Measurements from ENCODE around the gene CASR.

The CASR gene

DNA sequence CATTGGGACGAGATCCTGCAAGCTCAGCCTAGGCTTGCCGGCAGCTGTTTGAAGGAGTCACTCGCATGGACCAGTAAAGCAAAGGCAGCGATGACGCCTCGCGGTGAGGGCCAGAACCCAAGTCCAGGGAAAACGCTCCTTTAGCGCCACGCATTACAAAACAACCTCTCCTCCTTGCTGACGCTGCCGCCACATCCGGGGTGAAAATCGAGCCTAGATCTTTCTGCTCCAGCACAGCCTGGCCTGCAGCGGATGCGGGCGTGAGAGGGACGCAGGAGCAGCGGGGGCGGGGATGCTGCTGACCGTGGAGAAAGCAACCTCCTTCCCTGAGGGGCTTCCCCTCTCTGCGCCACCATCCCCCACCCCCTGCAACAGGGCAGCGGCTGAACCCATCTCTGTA lies 46.7 kb downstream of the CASR start:
- TF ChIP-seq CREB1 (IDR thresholded peaks at IDR 0.05; ENCODE audit: low read depth) = no peak
- TF ChIP-seq EGR1 (IDR thresholded peaks at IDR 0.05) = no peak
- TF ChIP-seq, protein P1, sequence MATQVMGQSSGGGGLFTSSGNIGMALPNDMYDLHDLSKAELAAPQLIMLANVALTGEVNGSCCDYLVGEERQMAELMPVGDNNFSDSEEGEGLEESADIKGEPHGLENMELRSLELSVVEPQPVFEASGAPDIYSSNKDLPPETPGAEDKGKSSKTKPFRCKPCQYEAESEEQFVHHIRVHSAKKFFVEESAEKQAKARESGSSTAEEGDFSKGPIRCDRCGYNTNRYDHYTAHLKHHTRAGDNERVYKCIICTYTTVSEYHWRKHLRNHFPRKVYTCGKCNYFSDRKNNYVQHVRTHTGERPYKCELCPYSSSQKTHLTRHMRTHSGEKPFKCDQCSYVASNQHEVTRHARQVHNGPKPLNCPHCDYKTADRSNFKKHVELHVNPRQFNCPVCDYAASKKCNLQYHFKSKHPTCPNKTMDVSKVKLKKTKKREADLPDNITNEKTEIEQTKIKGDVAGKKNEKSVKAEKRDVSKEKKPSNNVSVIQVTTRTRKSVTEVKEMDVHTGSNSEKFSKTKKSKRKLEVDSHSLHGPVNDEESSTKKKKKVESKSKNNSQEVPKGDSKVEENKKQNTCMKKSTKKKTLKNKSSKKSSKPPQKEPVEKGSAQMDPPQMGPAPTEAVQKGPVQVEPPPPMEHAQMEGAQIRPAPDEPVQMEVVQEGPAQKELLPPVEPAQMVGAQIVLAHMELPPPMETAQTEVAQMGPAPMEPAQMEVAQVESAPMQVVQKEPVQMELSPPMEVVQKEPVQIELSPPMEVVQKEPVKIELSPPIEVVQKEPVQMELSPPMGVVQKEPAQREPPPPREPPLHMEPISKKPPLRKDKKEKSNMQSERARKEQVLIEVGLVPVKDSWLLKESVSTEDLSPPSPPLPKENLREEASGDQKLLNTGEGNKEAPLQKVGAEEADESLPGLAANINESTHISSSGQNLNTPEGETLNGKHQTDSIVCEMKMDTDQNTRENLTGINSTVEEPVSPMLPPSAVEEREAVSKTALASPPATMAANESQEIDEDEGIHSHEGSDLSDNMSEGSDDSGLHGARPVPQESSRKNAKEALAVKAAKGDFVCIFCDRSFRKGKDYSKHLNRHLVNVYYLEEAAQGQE (IDR thresholded peaks at IDR 0.05; ENCODE audit: low read depth) = no peak
- TF ChIP-seq YY1 (IDR thresholded peaks at IDR 0.05; ENCODE audit: low read depth) = no peak
- TF ChIP-seq FOXM1 (IDR thresholded peaks at IDR 0.05; ENCODE audit: borderline replicate concordance, low read depth) = no peak

DNA sequence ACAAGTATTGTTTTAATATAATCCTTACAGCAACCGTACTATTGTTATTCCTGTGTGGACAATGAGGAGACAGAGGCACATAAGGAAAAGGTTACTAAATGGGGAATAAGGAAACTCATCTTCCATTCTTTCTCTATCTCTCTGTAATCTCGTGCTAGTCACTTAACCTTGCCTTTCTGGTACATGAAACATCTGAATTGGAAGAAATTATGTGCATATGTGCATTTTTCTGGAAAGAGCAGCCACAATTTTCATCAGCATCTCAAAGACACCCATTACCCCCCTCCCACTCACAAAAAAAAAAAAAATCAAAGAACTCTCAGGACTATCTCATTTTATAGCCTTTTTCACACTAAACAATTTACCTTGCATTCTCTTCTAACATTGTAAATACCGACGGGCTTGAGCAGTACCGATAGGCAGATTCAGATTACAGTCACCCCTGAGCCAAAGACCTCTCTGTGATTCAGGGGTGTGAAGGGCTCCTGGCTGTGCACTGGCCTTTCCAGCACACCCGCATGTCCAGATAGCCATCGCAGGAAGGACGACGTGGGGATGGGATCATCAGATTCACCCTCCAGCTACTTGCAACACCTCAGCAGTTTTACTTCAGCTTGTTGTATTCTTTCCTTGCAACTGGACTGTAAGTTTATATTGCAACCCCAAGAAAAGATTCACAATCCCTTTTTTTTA lies 48.1 kb downstream of the CASR start:
- TF ChIP-seq ZBTB7A (IDR thresholded peaks at IDR 0.05; ENCODE audit: low read depth) = no peak

DNA sequence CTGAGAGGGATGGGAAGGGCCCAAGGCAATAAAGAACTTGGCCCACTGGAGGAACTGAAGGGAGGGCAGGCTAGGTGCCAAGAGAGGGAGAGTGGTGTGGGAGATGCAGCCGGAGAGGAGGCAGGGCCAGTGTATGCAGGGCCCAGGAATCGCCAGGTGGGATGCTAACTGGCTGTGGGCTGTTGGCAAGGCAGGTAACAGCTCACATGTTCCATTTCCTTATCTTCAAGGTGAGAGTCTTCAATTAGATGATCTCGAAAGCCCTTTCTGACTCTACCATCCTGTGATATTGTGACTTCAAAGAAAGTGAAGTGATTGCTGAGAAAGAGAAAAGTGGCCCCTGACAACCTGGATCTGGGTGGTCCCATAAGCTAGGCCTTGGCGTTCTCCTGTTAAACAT lies 49.0 kb downstream of the CASR start:
- TF ChIP-seq TAF1 (IDR thresholded peaks at IDR 0.05; ENCODE audit: low read depth) (no peak), NFIC (IDR thresholded peaks at IDR 0.05) (no peak), ZBTB7A (IDR thresholded peaks at IDR 0.05; ENCODE audit: low read depth) (no peak), YY1 (IDR thresholded peaks at IDR 0.05; ENCODE audit: low read depth) (no peak), CEBPB (IDR thresholded peaks at IDR 0.05) (no peak), TCF12 (IDR thresholded peaks at IDR 0.05; ENCODE audit: low read depth) (no peak), TEAD4 (IDR thresholded peaks at IDR 0.05) (no peak), EGR1 (IDR thresholded peaks at IDR 0.05) (no peak), EP300 (IDR thresholded peaks at IDR 0.05; ENCODE audit: borderline replicate concordance) (no peak), CREB1 (IDR thresholded peaks at IDR 0.05; ENCODE audit: low read depth) (no peak), RAD21 (IDR thresholded peaks at IDR 0.05; ENCODE audit: low read depth) (no peak), FOXM1 (IDR thresholded peaks at IDR 0.05; ENCODE audit: borderline replicate concordance, low read depth) (no peak)
- TF ChIP-seq, protein P1 (IDR thresholded peaks at IDR 0.05; ENCODE audit: low read depth) = no peak
- TF ChIP-seq, protein P2, sequence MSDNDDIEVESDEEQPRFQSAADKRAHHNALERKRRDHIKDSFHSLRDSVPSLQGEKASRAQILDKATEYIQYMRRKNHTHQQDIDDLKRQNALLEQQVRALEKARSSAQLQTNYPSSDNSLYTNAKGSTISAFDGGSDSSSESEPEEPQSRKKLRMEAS (IDR thresholded peaks at IDR 0.05) = no peak
- TF ChIP-seq, protein P3, sequence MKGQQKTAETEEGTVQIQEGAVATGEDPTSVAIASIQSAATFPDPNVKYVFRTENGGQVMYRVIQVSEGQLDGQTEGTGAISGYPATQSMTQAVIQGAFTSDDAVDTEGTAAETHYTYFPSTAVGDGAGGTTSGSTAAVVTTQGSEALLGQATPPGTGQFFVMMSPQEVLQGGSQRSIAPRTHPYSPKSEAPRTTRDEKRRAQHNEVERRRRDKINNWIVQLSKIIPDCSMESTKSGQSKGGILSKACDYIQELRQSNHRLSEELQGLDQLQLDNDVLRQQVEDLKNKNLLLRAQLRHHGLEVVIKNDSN (IDR thresholded peaks at IDR 0.05) = no peak

DNA sequence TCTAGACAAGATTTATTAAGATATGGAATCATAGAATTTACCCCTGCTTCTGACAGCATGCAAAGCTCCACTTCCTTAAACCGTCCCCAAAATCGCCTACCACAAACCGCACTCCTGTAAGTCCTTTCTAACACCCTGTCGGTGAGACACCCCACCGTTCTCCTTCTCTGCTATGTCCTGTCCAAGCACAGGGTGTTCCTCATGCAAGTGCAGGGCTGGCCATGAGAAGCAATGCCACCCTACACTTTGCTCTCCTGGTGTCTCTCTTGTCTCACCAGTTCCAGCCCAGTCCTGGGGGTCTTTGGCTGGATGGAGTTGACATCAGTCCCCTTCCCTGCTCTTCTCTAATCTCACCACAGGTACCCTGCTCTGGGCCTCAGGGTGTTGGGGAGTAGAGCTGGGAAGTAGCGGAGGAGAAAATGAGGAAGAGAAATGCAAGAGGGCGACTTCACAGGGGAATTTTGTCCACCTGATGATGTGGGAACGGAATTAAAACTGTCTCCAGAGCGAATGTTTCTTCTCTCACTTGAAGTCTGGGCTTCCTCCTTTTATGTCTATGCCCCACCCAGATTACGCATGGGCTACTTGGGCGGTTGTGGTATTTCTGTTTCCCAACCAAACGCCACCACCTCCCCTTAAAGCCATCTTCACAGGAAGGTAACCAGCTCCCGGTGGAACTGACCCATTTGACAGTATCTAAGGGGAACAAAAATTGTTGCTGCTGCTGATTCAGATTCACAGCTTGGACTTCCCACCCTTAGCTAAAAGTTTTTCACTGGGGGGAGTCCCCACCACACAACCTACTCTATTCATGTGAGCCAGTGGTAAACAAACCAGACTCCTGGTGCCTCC lies 49.9 kb downstream of the CASR start:
- no peak for TF ChIP-seq RAD21 (IDR thresholded peaks at IDR 0.05; ENCODE audit: low read depth)
- no peak for TF ChIP-seq YY1 (IDR thresholded peaks at IDR 0.05; ENCODE audit: low read depth)
- TF ChIP-seq, protein P3 (IDR thresholded peaks at IDR 0.05) = no peak
- TF ChIP-seq NFIC (IDR thresholded peaks at IDR 0.05) = no peak

DNA sequence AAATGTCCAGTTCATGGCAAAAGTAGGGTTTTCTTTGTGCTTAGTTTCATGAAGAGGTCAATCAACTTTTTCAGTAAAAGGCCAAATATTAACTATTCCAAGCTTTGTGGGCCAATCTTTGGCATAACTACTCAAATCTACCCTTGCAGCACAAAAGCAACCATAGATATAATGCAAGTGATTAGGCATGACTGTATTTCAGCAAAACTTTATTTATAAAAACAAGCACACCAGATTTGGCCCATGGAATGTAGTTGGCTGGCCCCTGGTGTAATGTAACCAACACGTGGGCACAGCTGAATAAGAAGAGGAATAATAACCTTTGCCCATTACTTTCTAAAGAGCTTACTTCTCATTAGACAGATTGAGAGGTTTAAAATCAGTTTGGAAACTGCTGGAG lies 50.6 kb downstream of the CASR start:
- no peak for TF ChIP-seq RAD21 (IDR thresholded peaks at IDR 0.05; ENCODE audit: low read depth)
- TF ChIP-seq, protein P2 (IDR thresholded peaks at IDR 0.05) = no peak
- TF ChIP-seq ZBTB7A (IDR thresholded peaks at IDR 0.05; ENCODE audit: low read depth) = no peak
- no peak for TF ChIP-seq TAF1 (IDR thresholded peaks at IDR 0.05; ENCODE audit: low read depth)
- no peak for TF ChIP-seq YY1 (IDR thresholded peaks at IDR 0.05; ENCODE audit: low read depth)
- TF ChIP-seq, protein P1 (IDR thresholded peaks at IDR 0.05; ENCODE audit: low read depth) = no peak
- no peak for TF ChIP-seq CREB1 (IDR thresholded peaks at IDR 0.05; ENCODE audit: low read depth)
- no peak for TF ChIP-seq NFIC (IDR thresholded peaks at IDR 0.05)
- TF ChIP-seq, protein P3 (IDR thresholded peaks at IDR 0.05) = no peak
- no peak for TF ChIP-seq EP300 (IDR thresholded peaks at IDR 0.05; ENCODE audit: borderline replicate concordance)
- TF ChIP-seq CEBPB (IDR thresholded peaks at IDR 0.05) = no peak
- TF ChIP-seq EGR1 (IDR thresholded peaks at IDR 0.05) = no peak
